Measurements from ENCODE around the gene GPR158.

GRCh38 chr10:25616903-25617592, 442.2 kb downstream of the GPR158 start:
- TF ChIP-seq CTCF (IDR thresholded peaks at IDR 0.05; ENCODE audit: insufficient read depth, low read length) (no peak), REST (IDR thresholded peaks at IDR 0.05; ENCODE audit: insufficient replicate concordance, low read depth) (no peak), POLR2AphosphoS5 (IDR thresholded peaks at IDR 0.05; ENCODE audit: low read depth) (no peak), GABPA (IDR thresholded peaks at IDR 0.05; ENCODE audit: low read depth) (no peak), SPI1 (IDR thresholded peaks at IDR 0.05; ENCODE audit: borderline replicate concordance, low read depth) (no peak)

Data from HL-60 (cell line).